Adrenal gland (tissue), 12 donors: ENCODE results near the gene TMEM179. TPM values are rescaled to one million over a fixed set of nuclear protein-coding genes. Genes with fewer than 3 reads are reported as not detected.

Source experiments
- DNase-seq, 7 donors: peaks; one replicate each; pipeline ENCODE4 v3.0.0-alpha.2; 2019 to 2020
- H3K27ac ChIP-seq, 5 donors: fragments of 200-600 bp; sonication (generic) in 4 of 5; 1 replicate in 3 of 5; 2 replicates in 2 of 5; pipeline versions ENCODE4 v1.5.1 to v1.8.0; 2016 to 2020; ENCODE audit warnings: mild to moderate bottlenecking in 1 of 5
- H3K27me3 ChIP-seq: fragments of 200-600 bp; 2 replicates; pipeline ENCODE4 v1.8.0; 2021
- H3K36me3 ChIP-seq, 2 donors: fragments of 200-600 bp; replicated peaks in 1 of 2; 1 replicate in 1 of 2; 2 replicates in 1 of 2; pipeline versions ENCODE4 v1.5.1 to v1.8.0; 2018 to 2022
- H3K4me1 ChIP-seq, 2 donors: fragments of 200-600 bp; replicated peaks in 1 of 2; 1 replicate in 1 of 2; 2 replicates in 1 of 2; pipeline versions ENCODE4 v1.5.1 to v1.8.0; 2018 to 2021
- H3K4me3 ChIP-seq, 4 donors: fragments of 200-600 bp; sonication (generic) in 3 of 4; one replicate each; pipeline ENCODE4 v1.5.1; 2016 to 2018
- H3K9me3 ChIP-seq, 3 donors: fragments of 200-600 bp; sonication (generic) in 1 of 3; replicated peaks in 1 of 3; 1 replicate in 2 of 3; 2 replicates in 1 of 3; pipeline versions ENCODE4 v1.5.1 to v1.8.0; 2016 to 2021
- CTCF ChIP-seq, 6 experiments: fragments of 450-650 bp in 4 of 6; fragments of 200-600 bp in 2 of 6; sonication (generic) in 1 of 6; IDR thresholded peaks; 1 replicate in 5 of 6; 2 replicates in 1 of 6; pipeline versions ENCODE4 v1.5.1 to v1.8.0; 2016 to 2021; ENCODE audit warnings: antibody characterized with exemption in 6 of 6, mild to moderate bottlenecking in 2 of 6, moderate library complexity in 1 of 6
- POLR2A ChIP-seq, 2 donors: fragments of 450-650 bp; IDR thresholded peaks; one replicate each; pipeline ENCODE4 v1.6.1; 2017; ENCODE audit warnings: antibody characterized with exemption in 2 of 2, mild to moderate bottlenecking in 2 of 2, moderate library complexity in 1 of 2
- WGBS, 4 donors: extraction: QIAGEN DNeasy Blood & Tissue Kit in 2 of 4; methylation state at CpG; one replicate each; pipeline versions ENCODE4 v1.1.5 to v1.1.7; 2013 to 2017; 5-methylcytosine and 5-hydroxymethylcytosine counted together
- intact Hi-C, 2 donors: fragments of 100-400 bp; cut with DNase I; formaldehyde crosslinking; loops; one replicate each; pipeline versions ENCODE4 v1.14.1 to v1.15.0; 2022 to 2023
- polyA plus RNA-seq, 3 donors: library from polyadenylated mRNA; stranded (reverse); fragments of 200-250 nt in 2 of 3; fragments of 350-450 nt in 1 of 3; fragmentation: Illumina TruSeq in 1 of 3; extraction: RNeasy Lipid Tissue Mini Kit (QIAGEN cat#74804) in 1 of 3; gene quantifications; one replicate each; pipeline ENCODE4 v1.2.3, GENCODE V29; 2013 to 2014
- total RNA-seq, 9 donors: library from RNA; depleted of rRNA in 4 of 9; stranded (reverse); fragments of >200 nt in 4 of 9; fragments of 120-200 nt in 1 of 9; fragmentation: NEBNext Ultra II Directional in 1 of 9; extraction: Animal tissue kit (Norgen Biotek cat#: 25700) in 1 of 9; gene quantifications; one replicate each; pipeline versions ENCODE4 v1.1.0 to v1.2.4, GENCODE V29; 2013 to 2023
- donor health status: healthy with polysubstance abuse.
- donor health status: Bipolar disorder and iron deficiency.
- donor health status: DM: yes; HTN: yes; CAD: no.
- donor health status: DM: no; HTN: no; CAD: no.
- donor health status: DM: no; HTN: no; CAD: no.
- donor health status: DM: yes; HTN: yes; CAD: no.

TMEM179 gene
- total and polyA plus RNA-seq, 12 donors: 4.3 to 76.7 (median 13.2) TPM

DNA sequence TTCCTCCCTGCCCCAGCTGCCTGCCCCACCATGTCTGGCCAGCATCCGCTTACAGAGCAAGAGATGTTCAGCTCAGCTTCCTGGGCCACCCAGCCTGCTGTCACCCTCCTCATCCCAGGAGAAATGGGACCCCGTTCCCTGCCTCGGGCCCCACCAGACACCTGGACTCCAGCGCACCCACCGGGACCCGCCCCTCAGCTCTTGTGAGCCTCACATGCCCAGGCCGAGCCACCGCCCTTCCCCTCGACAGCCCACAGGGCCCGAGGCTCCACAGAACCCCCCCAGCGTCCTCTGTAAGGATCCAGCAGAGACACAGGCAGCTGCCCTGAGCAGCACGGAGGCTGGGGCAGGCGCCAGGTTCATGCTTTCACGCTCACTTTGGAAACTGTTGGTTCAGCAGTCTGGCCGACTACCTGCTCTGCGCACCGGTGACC lies 43.4 kb downstream of the TMEM179 start:
- TF ChIP-seq CTCF (IDR thresholded peaks at IDR 0.05) (no peak), POLR2A (IDR thresholded peaks at IDR 0.05) (no peak)
- no peaks in the 10 kb centered on the region for H3K9me3 ChIP-seq
- peaks cover 10% of the 10 kb centered on the region for H3K27me3 ChIP-seq
- no peaks in the 10 kb centered on the region for H3K4me1 ChIP-seq
- no peak overlapping the region for H3K4me3 ChIP-seq
- no peak for DNase-seq
- WGBS, 4 donors: 67 to 80% (median 74%) methylated on average over 11 to 17 of the region's 17 CpGs
- no peaks in the 10 kb centered on the region for H3K36me3 ChIP-seq
- H3K27ac ChIP-seq: no peak overlapping the region
- intact Hi-C loops: no loop called here

DNA sequence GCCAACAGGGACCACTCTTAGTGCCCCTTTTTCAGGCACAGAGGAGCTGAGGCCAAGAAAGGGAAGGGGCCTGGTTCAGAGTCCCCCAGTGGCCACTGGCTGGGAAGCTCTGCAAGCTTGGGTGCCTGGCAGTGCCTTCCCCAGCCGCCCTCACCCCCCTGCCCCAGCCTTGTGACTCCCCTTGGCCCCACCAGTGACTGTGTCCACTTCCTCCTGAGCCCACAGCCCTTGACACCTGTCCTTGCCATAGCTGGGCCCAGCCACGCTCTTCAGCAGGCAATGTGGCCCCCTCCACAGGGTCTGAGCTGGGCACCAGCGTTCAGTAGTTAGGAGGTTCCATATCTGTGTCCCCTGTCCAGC lies 44.0 kb downstream of the TMEM179 start:
- WGBS, 4 donors: 70 to 100% (median 86%) methylated on average over 1 to 3 of the region's 3 CpGs; no CpG with 5 or more reads in 1 of the 4 donors
- DNase-seq: no peak
- Histone ChIP-seq H3K27me3 (peaks cover 10% of the 10 kb centered on the region), H3K4me1 (no peaks in the 10 kb centered on the region), H3K36me3 (no peaks in the 10 kb centered on the region), H3K27ac (no peak overlapping the region), H3K9me3 (no peaks in the 10 kb centered on the region), H3K4me3 (no peak overlapping the region)
- intact Hi-C loops: no loop called here
- no peak for TF ChIP-seq POLR2A (IDR thresholded peaks at IDR 0.05)
- TF ChIP-seq CTCF (IDR thresholded peaks at IDR 0.05): no peak

DNA sequence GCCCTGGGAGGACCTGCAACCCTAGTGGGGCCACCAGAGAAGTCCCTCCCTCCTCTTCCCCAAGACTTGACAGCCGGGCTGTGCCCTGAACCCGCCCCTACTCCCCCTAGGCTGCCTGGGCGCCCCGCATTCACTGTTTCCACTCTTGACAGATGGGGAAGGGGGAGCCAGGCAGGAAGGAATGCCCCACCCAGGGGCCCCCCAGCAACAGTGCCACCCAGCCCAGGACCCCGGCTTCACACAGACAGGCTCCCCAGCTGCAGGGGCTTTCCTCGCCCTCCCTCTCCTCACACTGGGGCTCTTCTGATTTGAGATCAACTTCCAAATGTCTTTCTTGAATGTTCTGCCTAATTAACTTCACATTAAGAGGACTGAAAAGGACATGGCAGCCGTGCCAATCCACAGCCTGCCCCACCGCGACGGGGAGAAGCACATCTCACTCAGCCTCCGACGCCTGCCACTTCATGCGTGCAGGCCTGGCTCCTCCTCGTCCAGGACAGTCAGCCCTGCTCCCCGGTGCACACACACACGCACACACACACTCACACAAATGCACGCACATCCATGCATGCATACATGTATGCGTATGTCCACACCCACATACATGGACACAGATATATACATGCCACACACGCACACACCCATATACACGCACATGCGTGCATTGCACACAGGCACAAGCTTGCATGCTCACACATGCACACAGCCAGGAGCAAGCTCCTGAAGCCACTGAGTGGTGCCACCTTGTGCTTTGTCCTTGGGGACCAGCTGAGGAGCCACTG lies 44.6 kb downstream of the TMEM179 start:
- Histone ChIP-seq H3K27me3 (peaks cover 4% of the 10 kb centered on the region), H3K4me1 (no peaks in the 10 kb centered on the region), H3K4me3 (no peak overlapping the region), H3K9me3 (no peaks in the 10 kb centered on the region), H3K36me3 (no peaks in the 10 kb centered on the region), H3K27ac (no peak overlapping the region)
- intact Hi-C loops: no loop called here
- TF ChIP-seq POLR2A (IDR thresholded peaks at IDR 0.05) (no peak), CTCF (IDR thresholded peaks at IDR 0.05) (no peak)
- 79 to 87% (median 84%) methylated on average over 17 to 21 of the region's 21 CpGs for WGBS, 4 donors
- DNase-seq: no peak

- 67 to 82% (median 76%) methylated on average over 9 to 15 of the region's 15 CpGs for WGBS, 4 donors
- TF ChIP-seq POLR2A (IDR thresholded peaks at IDR 0.05): no peak
- no peak for TF ChIP-seq CTCF (IDR thresholded peaks at IDR 0.05)
- no peak for DNase-seq
- no peaks in the 10 kb centered on the region for H3K9me3 ChIP-seq
- H3K36me3 ChIP-seq: no peaks in the 10 kb centered on the region
- no peak overlapping the region for H3K4me3 ChIP-seq
- H3K4me1 ChIP-seq: no peaks in the 10 kb centered on the region
- intact Hi-C loops: no loop called here
- no peaks in the 10 kb centered on the region for H3K27me3 ChIP-seq
- H3K27ac ChIP-seq: no peak overlapping the region
Measured at GRCh38 chr14:104559028-104559803, 45.4 kb downstream of the TMEM179 start.
